IPS DF 4.7 (cell line): ENCODE data around the gene VIPR1.
A peak's percentile ranks its signal among the peaks of the same experiment; 100 is the strongest.

Source experiments
- DNase-seq: peaks from one replicate; pipeline ENCODE4 v3.0.0-alpha.2; 2013; ENCODE audit warnings: low spot score; ENCODE audit errors: extremely low read depth

VIPR1 gene

GRCh38 chr3:42502429-42503250 lies at the start of gene VIPR1:
VIPR1 (plus strand) TSS chr3:42502643; CDS start chr3:42502736, 93 bp downstream.
- DNase-seq = peak; percentile 44

GRCh38 chr3:42456211-42456610 lies 46.2 kb upstream of the VIPR1 start:
- DNase-seq = no peak

GRCh38 chr3:42459151-42459550 lies 43.3 kb upstream of the VIPR1 start:
- DNase-seq = no peak

GRCh38 chr3:42461762-42462161 lies 40.7 kb upstream of the VIPR1 start:
- DNase-seq = no peak

- DNase-seq = no peak
Observed at GRCh38 chr3:42463093-42463492, 39.4 kb upstream of the VIPR1 start.

GRCh38 chr3:42468111-42468510 lies 34.3 kb upstream of the VIPR1 start:
- DNase-seq = no peak

- no peak for DNase-seq
Observed at GRCh38 chr3:42472555-42472954, 29.9 kb upstream of the VIPR1 start.

GRCh38 chr3:42473083-42473932 lies 29.1 kb upstream of the VIPR1 start:
- no peak for DNase-seq

GRCh38 chr3:42476225-42477125 lies 26.0 kb upstream of the VIPR1 start:
- no peak for DNase-seq

GRCh38 chr3:42477696-42478095 lies 24.7 kb upstream of the VIPR1 start:
- no peak for DNase-seq

GRCh38 chr3:42478830-42479229 lies 23.6 kb upstream of the VIPR1 start:
- no peak for DNase-seq

- no peak for DNase-seq
Observed at GRCh38 chr3:42486814-42487565, 15.5 kb upstream of the VIPR1 start.

GRCh38 chr3:42488687-42489086 lies 13.8 kb upstream of the VIPR1 start:
- DNase-seq = no peak

- DNase-seq = no peak
Observed at GRCh38 chr3:42489116-42489936, 13.1 kb upstream of the VIPR1 start.

- DNase-seq = no peak
Observed at GRCh38 chr3:42489937-42490227, 12.6 kb upstream of the VIPR1 start.

GRCh38 chr3:42490243-42490642 lies 12.2 kb upstream of the VIPR1 start:
- no peak for DNase-seq

- DNase-seq = no peak
Observed at GRCh38 chr3:42491881-42492507, 10.4 kb upstream of the VIPR1 start.

GRCh38 chr3:42492508-42493080 lies 9.8 kb upstream of the VIPR1 start:
- no peak for DNase-seq

GRCh38 chr3:42493126-42493797 lies 9.2 kb upstream of the VIPR1 start:
- no peak for DNase-seq
